HG03432 (cell line): ENCODE results near the gene ANKRD44.

ENCODE experiments used
- ATAC-seq: cut with Tn5 transposase; IDR thresholded peaks from one replicate; pipeline ENCODE4 v1.9.1; 2021; ENCODE audit warnings: mild to moderate bottlenecking, moderate library complexity; ENCODE audit not compliant: unreplicated experiment

The ANKRD44 gene

DNA sequence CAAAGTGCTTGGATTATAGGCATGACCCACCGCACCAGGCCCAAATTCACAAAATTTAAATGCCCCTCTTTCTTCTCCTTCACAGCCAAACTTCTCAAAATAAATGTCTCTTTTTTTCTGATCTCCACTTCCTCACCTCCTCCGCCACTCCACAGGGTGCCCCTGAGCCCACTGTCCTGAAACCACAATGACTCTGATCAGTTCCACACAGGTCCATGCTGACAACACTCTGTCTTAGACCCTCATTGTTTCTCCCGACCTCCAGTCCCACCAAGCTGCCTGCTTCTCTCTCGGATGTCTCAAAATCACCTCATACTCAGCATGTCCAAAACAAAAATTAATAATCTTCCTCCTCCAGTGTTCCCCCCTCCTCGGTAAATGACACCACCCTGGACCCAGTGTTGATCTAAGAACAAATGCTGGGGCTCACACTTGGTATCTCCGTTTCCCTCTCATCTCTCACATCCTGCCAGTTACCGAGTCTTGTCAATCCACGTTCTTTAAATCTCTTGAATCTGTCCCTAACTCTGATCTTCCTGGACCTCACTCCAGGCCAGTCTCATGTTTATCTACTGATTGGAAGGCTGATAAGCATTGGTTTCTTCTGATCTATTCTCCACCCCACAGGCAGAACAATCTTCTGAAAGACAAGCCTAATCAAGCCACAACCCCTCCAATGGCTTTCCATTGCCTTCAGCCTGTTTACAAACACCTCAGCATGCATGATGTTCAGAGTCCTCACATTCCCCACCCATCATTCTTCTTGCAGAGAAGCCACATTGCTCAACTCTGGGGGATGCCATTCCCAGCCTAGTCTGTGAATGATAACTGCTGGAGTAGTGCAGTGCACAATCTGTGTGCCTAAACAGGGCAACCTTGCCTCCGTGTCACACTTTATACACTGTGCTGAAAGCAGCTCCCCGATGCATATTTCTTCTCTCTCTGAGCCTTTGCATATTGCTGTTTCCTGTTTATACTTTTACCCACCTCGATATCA lies 12.4 kb upstream of the ANKRD44 start:
- ATAC-seq, result peak; percentile 40

DNA sequence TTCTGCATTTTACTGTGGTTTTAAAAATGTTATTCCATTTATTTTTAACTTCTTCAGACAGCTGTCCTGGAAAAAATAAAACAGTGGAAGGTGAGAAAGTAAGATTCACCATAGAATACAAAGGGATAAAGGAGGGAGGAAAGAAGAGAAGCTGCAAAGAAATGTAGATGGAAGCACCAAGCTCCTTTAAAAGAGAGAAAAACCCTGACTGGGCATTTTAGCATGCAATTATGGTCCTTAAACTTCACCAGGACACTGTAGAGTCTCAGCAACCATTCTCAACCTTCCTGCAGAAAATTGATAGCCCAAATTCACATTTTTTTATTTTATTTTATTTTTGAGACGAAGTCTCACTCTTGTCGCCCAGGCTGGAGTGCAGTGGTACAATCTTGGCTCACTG lies 11.6 kb upstream of the ANKRD44 start:
- no peak for ATAC-seq

DNA sequence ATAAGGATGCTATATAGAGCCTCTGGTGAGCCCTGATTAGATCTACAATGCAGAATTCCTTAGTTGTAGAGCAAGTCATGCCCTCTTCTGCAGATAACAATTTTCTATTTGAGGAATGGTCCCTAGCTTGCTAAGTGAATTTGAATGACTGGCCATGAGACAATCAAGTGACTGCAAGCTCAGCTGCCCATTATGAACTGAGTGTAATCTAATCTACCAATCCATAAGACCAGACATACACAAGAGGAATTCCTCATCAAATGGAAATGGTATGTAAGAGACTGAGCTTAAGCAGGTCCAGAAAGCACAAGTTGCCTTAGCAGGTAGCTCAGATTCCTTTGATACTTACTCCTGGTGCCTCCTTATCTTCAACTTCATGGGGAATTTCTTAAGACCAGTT lies 4.8 kb upstream of the ANKRD44 start:
- ATAC-seq, result no peak

DNA sequence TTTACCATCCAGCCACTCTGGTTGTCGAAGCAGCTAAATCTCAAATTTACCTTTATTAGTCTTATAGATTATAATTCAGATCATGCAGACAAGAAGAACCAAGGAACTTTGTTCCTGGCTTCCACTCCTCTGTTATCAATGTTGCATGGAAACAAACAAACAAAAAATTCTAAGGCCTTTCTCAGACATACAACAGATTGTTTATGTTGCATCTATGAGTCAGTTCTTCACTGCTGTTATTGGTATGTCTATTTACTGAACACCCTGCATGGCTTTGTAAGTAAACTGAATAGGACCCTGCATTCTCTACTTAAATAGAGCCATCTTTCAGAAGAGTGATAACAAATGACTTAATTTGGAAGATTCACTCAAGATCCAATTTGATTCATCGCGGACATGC lies 1.6 kb upstream of the ANKRD44 start:
- ATAC-seq, result no peak

DNA sequence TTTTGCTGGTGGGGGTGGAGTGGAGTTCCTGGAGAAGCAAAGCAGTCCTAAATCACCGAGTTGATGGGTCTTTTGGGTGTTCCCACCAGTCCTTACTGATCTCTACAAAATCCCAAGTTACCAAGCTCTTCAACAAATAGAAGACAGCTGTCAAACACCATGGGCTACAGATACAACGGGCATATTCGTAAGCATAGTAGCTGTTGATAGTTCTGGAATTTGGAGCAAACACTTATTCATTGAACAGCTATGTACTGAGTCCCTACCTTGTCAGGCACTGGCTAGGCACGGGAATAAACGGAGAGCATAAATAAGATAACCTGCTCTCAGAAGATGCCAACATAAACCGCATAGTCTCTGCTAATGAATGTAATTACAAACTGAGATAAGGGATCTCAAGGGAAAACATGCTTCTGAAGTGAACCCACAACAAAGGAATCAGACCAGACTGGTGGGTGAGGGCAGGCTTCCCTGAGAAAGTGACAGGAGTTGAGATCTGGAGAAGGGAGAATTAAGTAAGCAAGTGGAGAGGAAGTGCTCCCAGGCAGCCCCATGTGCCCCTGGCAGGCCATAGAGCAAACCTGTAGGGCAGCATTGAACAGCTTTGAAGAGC lies 947 bp upstream of the ANKRD44 start:
- ATAC-seq, result no peak

DNA sequence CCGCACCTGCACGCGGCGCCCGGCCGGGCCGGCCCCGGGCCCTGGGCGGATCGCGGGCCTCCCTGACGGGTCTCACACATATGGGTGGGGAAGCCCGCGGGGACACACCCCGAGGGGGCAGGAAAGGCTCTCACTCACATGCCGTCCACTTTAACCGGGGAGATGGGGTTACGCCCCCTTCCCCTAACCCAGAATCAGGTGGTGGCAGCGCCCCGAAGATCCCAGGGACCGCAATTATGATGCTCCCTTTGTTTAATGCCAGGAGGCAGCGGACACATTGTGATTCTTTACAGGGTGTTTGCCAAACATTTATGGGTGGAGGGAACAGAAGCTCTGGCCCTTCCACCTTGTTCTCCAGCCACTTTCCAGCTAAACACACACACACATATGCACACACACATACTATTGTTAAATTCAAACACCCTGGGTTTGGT lies 424 bp upstream of the ANKRD44 start:
- ATAC-seq, result no peak

DNA sequence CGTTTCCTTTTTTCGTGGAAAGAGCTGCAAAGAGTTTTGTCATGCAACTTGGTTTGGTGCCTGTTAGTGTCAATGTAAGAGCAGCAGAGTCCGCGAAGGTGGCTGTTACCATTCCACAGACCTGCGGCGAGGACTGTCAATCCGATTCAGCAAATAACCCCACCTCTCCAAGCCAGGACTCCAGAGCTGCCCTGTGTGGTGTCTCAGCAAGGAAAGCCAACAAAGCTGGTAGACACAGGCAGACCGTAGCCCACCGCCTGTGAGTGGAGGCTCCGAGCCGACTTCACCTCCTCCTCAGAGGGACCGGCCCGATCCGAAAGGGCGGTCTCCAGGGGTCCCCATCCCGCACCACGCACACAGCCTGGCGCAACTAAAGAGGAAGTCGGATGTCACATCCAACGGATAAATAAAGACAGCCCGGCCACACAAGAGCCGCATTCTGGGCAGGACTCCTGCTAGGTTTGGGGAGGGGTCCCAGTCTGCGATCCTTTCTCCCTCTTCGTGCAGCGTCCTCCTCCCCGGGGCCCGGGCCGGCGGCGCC lies 819 bp downstream of the ANKRD44 start:
- ATAC-seq, result peak; percentile 3

DNA sequence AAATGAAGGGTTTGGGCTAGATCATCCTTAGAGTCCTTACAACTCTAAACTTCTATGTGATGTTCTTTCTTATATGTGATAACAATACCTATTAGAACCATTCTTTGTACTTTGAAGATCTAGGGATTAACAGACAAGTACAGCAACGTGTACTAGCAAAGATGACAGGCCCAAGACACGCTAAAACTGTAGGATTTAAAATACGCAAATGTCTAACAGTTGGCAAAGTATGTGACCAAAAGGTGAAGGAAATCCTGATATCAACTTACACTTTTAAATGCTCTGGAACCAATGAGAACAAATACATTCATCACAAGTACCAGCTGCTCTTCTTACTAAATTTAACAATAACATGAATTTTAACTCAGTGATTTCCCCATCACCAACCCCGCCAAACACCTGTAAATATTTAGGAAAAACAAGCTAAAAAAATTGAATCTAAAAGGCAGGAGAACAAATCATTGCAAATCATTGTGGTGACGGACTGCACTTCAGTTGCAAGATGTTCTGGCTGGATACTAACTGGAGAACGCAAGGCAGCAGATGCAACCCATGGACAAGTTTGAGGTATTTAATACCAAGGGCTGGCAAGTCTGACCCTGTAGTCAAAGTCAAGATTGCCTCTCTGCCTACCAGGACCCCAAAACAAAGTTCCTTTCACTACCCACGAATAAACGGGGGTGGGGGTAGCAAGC lies 1.4 kb downstream of the ANKRD44 start:
- no peak for ATAC-seq

DNA sequence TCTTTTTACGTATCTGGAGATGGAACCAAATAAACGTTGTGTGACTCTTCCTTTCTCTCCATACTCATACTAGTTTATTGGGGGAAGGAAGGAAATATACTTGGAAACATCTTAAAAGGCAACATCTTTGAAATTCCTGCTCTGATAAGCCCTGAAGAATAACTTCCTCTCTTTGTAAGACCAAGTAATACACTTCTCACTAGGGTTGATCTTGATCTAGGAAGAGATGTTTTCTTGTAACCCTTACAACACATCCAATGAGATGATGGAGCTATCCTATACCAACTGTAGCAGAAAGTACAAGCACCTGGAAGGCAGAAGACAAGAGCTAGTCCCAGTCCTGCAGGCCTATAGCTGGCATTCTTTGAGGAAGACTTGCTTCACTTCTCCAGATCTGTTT lies 2.0 kb downstream of the ANKRD44 start:
- no peak for ATAC-seq

DNA sequence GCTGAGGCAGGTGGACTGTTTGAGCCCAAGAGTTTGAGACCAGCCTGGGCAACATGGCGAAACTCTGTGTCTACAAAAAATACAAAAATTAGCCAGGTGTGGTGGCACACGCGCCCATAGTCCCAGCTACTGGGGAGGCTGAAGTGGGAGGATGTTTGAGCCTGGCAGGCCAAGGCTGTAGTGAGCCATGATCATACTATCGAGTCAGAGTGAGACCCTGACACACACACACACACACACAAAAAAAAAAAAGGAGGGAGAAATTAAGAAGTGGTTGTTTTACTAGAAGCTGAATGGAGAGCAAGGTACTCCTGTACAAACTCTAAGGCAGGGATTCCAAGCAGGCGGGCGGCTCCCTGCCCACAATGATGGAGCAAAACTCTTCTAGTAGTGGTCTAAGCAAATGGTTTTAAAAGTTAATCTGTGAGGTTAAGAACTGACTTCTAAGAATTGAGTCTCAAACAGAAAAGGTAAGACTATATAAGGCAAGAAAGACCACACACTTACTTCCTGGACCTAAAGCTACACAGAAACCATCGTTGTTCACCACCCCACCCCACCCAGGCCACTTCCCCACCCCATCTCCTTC lies 2.6 kb downstream of the ANKRD44 start:
- peak; percentile 18 for ATAC-seq

DNA sequence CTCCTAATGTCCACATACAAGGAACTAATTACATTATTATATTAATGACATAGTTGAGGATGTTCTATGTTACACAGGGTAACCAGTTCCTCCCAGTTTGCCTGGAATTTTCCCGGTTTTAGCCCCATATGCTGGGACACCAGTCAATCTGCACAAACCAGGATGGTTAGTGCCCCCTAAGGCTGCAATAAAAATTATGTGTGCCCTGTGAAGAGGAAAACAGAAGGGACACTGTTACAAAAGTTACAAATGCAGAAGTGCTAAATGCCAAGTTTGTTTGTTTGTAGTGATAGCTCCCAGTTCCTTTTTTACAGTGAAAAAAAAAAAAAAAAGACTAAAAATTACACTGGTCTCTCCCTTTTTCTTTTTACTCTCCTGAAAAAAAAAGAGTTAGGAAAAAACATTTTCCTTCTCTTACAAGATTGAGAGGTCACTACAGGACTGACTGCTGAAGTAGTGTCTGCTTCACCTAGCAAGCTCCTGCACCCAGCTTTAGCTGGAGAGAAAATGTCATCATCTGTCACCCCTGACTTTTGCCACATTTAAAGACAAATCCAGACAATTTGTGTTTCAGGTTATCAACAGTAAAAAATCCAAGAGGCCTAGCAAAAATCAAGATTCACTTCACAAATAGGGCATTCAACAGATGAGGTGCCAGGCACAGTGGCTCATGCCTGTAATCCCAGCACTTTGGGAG lies 3.2 kb downstream of the ANKRD44 start:
- no peak for ATAC-seq

DNA sequence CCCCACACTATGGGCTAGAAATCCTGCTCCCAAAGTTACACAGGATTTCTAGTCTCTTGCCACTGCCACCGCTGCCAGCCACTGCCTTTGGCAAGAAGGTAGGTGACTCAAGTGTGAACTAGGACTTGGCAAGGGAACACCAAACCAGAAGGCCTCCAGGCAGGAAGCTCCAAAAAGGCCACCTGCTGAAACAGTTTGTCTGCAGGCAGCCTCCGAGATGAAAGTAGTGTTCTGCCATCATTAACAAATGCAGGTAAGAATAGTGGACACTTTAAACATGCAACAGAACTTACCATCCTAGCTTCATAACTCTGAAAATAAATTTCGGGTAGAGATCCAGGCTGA lies 3.9 kb downstream of the ANKRD44 start:
- ATAC-seq, result no peak

DNA sequence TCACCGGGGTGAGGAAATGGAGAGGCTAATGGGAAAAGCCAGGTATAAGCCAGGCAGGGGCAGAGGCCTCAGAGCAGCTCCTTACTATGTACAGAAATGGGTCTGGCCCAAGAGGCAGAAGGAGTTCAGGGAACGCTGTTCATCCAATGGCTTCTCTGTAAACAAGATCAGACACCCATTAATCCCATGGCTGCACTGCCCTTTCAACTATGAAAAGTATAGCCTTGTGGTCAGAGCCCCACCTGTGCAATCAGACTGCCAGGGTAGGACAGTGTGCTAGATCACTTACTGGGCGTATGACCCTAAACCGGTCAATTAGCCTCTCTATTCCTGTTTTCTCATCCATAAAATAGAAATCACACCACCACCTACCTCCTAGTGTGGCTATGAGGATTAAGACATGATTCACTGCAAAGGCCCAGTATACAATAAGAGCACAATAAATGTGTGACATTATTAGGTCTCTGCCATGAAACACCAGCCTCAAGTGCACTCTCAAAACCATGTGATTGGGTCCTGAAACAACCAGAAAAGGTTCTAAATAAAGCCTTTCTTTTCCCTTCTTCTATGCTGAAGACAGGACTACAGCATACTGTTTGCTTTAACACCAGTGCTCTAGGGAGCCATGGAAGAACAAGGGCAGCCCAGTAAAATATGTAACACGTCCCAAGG lies 4.4 kb downstream of the ANKRD44 start:
- no peak for ATAC-seq

DNA sequence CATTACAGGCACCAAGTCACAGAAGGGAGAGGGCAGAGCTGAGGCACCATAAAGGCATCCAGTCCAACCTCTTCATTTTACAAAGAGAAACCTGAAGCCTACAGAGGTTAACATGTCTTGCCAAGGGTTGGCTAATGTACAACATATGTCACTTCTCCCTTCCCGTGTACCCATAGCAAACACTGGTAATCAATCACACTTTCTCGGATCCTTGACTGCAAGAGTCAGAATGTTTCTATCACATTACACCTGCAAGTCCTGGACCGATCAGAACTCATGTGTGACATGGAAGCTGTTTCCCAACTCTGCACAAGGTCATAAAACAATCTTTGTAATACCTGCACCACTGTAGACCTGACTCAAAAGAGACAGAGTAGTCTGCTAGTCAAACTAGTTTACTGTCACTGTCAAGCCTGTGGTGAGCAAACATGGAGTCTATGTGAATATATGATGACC lies 6.0 kb downstream of the ANKRD44 start:
- peak; percentile 36 for ATAC-seq

DNA sequence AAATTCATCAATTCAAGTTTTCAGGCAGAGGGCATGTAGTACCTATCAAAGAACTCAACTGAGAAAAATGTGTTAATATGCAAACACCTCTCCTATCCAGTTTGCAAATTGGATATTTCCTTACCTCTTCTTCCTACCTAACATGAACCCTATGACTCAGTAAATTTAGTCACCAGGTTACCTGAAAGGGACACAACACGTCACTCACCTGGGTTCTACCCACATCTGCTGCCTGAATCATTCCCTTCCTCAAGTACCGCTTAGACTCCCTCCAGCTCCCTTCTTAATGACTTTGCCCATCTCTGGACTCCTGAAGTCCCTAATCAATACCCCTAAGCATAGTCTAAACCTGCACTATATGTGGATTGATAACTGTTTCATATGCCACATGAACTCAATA lies 10.4 kb downstream of the ANKRD44 start:
- no peak for ATAC-seq

DNA sequence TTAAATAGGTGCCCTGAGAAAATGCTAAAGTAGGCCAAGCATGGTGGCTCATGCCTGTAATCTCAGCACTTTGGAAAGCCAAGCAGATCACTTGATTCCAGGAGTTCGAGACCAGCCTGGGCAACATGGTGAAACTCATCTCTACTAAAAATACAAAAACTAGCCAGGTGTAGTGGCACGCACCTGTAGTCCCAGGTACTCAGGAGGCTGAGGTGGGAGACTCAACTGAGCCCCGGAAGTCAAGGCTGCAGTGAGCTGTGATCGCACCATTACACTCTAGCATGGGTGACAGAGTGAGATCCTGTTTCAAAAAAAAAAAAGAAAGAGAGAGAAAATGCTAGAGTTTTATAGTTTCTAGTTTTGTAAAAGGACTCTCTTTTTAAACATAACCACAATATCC lies 12.0 kb downstream of the ANKRD44 start:
- no peak for ATAC-seq

DNA sequence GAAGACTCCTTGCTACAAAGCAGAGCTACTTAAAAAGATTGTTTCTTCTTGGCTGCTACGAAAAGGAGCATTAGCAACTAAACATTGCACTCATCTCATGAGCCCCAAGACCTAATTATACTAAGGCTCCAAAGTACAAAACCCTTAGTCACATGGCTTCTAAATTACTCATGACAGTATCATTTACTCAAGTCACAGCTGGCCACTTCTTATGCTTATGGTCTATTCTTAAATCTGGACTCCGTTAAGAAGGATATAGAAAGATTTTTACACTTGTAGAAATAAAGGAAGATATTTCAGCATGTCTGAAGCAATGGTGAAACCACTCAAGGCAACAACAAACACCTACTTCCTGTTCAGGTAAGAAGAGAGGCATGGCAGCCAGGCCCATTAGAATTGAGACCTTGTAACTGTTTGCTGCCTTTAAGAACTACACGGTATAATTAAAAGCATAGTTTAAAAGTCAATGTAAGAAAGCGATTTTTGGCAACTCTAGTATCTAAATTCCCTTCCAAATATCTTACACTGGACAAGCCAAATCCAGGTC lies 12.7 kb downstream of the ANKRD44 start:
- ATAC-seq, result no peak

DNA sequence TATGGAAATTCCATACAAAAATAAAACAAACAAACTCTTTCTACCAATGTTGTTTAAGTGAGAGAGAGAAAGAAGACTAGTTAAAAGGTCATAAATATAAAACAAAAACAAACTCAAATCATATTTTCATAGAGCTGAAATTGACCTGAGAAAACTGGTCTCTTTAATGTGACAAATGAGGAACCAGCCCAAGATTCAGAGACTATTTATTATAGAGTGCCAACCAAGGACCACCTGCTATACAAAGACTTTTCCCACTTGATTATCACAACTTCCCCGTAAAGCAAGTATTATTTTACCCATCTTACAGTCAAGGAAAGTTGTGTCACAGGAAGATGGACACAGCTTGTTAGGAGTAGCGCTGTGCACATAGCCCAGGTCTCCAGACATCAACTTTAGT lies 13.3 kb downstream of the ANKRD44 start:
- peak; percentile 27 for ATAC-seq

DNA sequence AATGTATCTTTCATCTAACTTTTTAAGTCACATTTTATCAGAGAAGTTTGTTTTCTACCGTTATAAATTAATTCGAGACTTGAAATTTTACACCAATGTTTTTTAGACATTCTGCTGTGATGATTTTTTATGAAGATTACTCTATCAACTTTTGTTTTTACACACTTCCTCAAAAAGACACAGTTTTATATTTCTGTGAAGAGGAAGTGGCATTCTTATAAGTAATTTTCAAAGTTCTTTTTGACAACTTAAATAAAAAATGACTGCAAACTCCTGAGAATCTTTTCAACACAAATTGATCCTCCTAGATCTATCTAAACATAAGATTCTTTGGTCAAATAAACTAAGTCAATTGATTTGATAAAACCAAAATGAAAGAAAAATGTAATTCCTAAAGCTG lies 13.7 kb downstream of the ANKRD44 start:
- ATAC-seq, result no peak

DNA sequence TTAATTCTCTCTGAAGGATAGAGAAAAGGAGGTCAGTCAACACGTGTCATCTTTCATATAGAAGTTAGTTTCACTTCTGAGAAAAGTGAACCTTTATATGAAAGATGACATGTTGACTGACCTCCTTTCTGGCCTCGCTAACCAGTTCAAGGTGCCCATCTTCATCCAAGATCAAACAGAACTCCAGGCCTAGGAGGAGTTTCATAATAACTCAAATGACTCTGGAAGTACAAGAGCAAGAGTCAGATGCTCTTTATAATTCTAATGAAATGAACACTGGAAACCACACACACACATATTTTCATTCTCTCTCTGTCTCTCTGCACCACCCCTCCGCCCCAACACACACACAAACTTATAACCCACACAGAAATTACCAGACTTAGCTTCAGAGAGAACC lies 16.3 kb downstream of the ANKRD44 start:
- ATAC-seq, result peak; percentile 43
